ENCODE data around the gene TBC1D23.

DNA sequence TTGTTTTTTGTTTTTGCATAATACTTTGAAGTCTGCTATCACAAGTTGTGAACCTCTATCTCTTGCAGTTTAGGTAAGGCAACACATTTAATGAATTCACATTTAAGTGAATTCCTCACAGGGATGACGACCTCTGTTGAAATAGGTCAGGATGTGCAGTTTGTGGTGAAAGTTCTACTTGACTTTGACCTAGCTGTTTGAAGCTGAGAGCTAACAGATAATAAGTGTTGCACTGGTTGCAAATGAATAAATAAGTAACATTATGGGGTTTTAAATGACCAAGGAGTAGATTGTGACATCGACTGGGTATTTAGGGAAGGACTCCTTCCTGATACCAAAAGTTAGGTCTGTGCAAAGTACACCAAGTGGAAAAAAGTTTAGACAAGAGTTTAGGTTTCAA is 97.6 kb downstream of the TBC1D23 start:
- TF ChIP-seq, protein P1, sequence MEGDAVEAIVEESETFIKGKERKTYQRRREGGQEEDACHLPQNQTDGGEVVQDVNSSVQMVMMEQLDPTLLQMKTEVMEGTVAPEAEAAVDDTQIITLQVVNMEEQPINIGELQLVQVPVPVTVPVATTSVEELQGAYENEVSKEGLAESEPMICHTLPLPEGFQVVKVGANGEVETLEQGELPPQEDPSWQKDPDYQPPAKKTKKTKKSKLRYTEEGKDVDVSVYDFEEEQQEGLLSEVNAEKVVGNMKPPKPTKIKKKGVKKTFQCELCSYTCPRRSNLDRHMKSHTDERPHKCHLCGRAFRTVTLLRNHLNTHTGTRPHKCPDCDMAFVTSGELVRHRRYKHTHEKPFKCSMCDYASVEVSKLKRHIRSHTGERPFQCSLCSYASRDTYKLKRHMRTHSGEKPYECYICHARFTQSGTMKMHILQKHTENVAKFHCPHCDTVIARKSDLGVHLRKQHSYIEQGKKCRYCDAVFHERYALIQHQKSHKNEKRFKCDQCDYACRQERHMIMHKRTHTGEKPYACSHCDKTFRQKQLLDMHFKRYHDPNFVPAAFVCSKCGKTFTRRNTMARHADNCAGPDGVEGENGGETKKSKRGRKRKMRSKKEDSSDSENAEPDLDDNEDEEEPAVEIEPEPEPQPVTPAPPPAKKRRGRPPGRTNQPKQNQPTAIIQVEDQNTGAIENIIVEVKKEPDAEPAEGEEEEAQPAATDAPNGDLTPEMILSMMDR (IDR thresholded peaks at IDR 0.05), result no peak
- no peak for TF ChIP-seq POLR2A (IDR thresholded peaks at IDR 0.05)

Measured in heart left ventricle (tissue), 13 donors.